ELR (cell line): ENCODE measurements around the gene COQ3.
A peak's percentile ranks its signal among the peaks of the same experiment; 100 is the strongest.

ENCODE experiments used
- DNase-seq: peaks from one replicate; pipeline ENCODE4 v3.0.0-alpha.2; 2015; ENCODE audit warnings: low read depth

The COQ3 gene

GRCh38 chr6:99393698-99394531, at the start of gene COQ3:
TSS of gene COQ3 (minus strand) at chr6:99394195. CDS start at chr6:99394179, 16 bp downstream.
- peak; percentile 84 for DNase-seq

GRCh38 chr6:99434702-99435530, 40.9 kb upstream of the COQ3 start:
- peak; percentile 62 for DNase-seq

GRCh38 chr6:99432877-99433276, 38.9 kb upstream of the COQ3 start:
- DNase-seq, result no peak

DNA sequence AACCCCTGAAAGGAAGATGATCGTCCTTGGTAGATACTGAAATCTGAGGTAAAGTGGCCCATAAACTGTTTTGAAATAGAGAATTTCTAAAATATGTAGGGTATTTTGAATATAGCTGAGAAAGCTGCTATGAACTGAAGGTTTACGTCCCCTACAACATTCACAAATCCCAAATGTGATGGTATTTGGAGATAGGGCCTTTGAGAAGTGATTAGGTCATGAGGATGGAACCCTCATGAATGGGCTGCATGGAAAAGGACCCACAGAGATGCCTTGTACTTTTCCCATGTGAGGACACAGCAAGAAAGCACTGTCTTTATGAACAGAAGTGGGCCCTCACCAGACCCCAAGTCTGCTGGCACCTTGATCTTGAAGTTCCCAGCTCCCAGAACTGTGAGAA, 37.9 kb upstream of the COQ3 start:
- no peak for DNase-seq

DNA sequence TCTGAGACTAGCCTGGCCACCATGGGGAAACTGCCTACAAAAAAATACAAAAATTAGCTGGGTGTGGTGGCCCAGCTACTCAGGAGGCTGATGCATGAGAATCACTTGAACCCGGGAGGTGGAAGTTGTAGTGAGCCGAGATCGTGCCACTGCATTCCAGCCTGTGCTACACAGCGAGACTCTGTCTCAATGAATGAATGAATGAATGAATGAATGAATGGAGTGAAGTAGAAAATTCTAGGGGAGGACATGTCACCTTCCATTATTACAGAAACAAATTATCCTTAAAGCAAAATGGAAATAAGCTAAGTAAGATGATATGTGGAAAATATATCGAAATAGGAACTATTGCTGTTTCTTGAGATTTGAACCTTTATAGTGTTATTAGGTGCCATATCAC, 34.0 kb upstream of the COQ3 start:
- DNase-seq, result no peak

- DNase-seq, result no peak
These were observed 32.4 kb upstream of the COQ3 start for GRCh38 chr6:99426451-99426757.

- peak; percentile 95 for DNase-seq
These were observed 31.9 kb upstream of the COQ3 start for GRCh38 chr6:99425647-99426450.

DNA sequence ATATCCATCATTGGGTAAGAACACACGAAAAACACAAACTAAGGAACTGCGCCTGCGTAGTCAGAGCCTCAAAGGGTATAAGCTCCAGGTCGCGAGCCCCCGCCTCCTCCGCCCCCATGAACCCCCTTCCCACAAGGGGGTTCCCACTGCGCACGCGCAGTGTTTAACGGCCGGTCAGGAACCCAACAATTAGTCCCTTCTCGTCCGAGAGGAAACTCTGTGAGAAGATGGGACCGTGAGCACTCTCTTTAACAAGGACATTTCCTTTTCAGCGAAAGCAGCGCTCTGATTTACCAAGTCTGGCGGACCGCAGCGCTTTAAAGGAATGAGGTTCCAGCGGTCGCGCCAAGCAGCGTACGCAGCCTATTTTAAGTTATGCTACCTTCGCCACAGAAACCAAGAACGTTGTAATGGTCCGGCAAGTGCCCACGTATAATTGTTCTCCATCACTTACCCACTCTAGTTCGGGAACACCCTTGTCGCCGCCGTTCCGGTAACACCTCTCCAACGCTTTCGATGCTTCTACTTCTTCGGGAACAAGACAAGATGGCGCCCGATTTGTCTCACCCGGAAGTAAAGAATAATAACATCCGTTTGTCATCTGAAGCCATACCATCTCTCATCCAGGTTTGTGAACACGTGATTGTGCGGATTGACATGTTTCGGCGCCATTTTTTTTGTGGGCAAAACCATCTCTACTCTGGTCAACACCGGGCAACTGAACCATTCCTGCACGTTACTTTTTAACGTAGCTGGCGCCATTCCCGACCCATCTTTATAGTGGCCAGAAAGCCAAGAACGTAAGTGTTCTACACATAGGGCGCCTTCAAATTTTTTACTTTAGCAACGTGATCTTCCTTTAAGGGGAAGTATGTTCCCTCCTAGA, 31.0 kb upstream of the COQ3 start, which contains the start of gene PNISR:
PNISR (minus strand) TSS at position 548 of the 886 bp plus-strand sequence. CDS start 10,649 bp downstream, outside the sequence.
- peak; percentile 99 for DNase-seq

- no peak for DNase-seq
These were observed 30.0 kb upstream of the COQ3 start for GRCh38 chr6:99424022-99424421.

DNA sequence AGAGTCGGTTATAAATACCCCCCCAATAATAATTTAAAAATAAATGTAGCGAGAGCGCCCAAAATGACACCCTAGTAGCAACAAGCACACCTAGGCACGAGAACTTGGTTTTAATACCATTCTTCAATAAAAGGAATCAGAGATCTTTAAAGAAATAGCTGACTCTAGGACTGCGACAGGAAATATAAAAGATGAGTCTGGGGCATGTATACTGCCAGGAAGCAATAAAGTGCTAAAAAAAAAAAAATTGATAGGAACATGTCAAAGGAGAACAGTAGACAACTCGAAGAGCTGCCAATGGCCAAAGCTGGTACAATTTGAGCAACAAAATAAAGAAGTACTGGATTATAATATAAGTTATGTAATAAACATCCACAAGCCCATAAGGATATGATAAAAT, 28.9 kb upstream of the COQ3 start:
- DNase-seq, result no peak

GRCh38 chr6:99416892-99417767, 23.1 kb upstream of the COQ3 start:
- DNase-seq, result no peak

- DNase-seq, result peak; percentile 70
These were observed 22.2 kb upstream of the COQ3 start for GRCh38 chr6:99416226-99416625.

DNA sequence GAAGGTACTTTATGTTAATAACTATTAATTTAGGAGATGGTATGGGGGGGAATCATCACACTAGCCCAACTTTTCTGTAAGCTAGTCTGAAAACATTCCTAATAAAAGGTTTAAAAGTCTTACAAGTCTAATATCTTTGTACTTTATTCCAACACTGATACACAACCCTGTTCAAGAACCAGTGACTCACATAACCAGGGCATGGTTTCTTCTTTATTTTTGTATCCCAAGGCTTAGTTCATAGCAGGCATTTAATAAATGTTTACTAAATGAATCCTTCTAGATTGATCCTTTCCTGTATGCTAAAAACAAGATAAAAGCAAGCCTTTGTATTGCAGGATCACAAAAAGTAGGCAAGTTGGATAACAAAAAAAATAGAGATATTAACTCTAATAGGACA, 21.5 kb upstream of the COQ3 start:
- no peak for DNase-seq

DNA sequence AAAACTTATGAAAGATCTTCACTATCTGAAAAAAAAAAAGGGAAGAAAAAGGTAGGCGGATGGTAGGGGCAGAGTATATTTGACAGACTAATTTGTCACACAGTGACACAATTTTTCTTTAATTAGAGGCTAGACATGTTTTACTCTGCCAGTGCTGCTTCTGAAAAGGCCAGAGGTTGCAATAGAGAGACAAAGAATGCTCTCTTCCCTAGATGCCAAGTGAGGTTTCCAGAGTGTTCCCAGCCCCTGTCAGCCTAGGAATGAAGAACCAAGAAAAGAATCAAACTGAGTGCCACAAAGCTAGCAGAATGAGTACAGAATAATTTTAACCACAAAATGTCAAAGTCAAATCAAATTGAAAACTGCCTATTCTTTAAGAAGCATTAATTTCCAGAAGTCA, 18.1 kb upstream of the COQ3 start:
- no peak for DNase-seq

GRCh38 chr6:99409672-99410071, 15.7 kb upstream of the COQ3 start:
- no peak for DNase-seq

DNA sequence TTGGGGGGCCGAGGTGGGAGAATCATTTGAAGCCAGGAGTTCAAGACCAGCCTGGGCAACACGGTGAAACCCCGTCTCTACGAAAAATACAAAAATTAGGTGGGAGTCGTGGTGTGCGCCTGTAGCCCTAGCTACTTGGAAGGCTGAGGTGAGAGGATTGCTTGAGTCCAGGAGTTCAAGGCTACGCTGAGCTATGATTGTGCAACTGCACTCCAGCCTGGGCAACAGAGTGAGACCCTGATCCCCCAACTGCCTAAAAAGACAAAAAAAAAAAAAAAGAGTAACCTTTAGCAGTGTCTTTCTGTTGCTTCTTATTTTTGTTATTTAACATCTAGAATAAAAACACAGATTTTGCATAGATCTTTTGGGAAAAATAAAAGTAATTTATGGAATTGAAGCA, 13.1 kb upstream of the COQ3 start:
- DNase-seq, result no peak

DNA sequence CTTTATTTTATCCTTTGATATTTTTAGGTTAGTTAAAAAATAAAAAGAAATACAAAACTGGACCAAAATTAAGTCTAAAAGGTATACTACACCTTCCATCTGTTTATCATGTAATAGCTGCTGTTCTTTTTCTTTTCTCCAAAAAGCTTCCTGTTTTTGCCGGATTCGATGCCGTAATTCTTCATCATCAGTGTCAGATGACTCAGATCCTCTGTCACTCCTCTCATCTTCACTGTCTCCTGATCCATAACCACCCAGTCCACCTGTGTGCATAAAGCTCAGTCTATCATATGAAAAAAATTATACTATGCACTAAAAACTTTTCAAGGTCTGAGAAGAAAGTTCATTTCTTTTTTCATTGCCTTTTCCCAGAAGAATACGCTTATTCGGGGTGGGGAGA, 8.5 kb upstream of the COQ3 start:
- DNase-seq, result no peak

GRCh38 chr6:99397287-99397686, 3.3 kb upstream of the COQ3 start:
- DNase-seq, result no peak

DNA sequence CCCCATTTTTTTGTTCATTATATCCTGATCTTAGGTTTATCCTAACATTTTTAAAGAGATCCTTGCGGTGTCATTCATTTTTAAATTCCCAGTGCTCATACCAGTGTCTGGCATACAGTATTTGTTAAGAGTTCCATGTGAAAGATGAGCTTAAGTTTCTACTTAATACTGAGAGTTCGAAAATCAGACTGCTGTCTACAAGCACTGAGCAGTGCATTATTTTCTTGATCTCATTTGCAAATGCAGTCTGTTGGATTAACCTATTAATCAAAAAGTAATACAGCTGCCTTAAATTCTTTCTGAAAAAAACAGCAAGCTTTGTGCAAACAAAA, 663 bp downstream of the COQ3 start:
- no peak for DNase-seq

GRCh38 chr6:99390896-99391295, 3.1 kb downstream of the COQ3 start:
- no peak for DNase-seq

DNA sequence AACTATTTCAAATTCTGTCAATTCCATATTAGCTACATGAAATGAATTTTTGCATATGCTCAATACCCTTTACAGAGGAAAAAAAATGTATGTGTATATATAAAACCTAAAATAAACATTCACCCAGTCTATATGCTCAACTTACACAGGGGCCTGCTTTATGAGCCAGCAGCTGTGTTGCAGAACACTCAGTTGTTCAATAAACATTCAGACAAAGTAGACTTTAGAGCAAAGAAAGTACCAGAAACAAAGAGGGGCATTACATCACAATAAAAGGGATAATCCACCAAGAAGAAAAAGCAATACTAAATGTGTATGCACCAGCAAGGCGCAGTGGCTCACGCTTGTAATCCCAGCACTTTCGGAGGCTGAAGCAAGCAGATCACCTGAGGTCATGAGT, 9.5 kb downstream of the COQ3 start:
- no peak for DNase-seq
